Osteoblast (primary cell): ENCODE measurements around the gene MICALL1. TPM values are rescaled to one million over a fixed set of nuclear protein-coding genes. Genes with fewer than 3 reads are reported as not detected.

Source experiments
- DNase-seq: peaks from one replicate; pipeline ENCODE4 v3.0.0; 2011; ENCODE audit warnings: low spot score, mixed read lengths; ENCODE audit not compliant: insufficient read length; ENCODE audit errors: missing footprints
- H2AFZ ChIP-seq: 2 replicates; pipeline ENCODE4 v1.6.0; 2011; ENCODE audit warnings: mild to moderate bottlenecking, low read length
- H3K27ac ChIP-seq: 2 replicates; pipeline ENCODE4 v1.5.1; 2011; ENCODE audit warnings: mild to moderate bottlenecking, low read depth, low read length, moderate library complexity
- H3K27me3 ChIP-seq: 2 replicates; pipeline ENCODE4 v1.6.0; 2012; ENCODE audit warnings: mild to moderate bottlenecking, control low read depth, inconsistent platforms, low read length, moderate library complexity; ENCODE audit not compliant: insufficient read depth
- H3K36me3 ChIP-seq: 2 replicates; pipeline ENCODE4 v1.5.1; 2011; ENCODE audit warnings: mild to moderate bottlenecking, low read length, control low read depth, moderate library complexity; ENCODE audit not compliant: insufficient read depth
- H3K4me1 ChIP-seq: 2 replicates; pipeline ENCODE4 v1.5.1; 2011; ENCODE audit warnings: mild to moderate bottlenecking, low read length, control low read depth, moderate library complexity; ENCODE audit not compliant: insufficient read depth
- H3K4me2 ChIP-seq: 2 replicates; pipeline ENCODE4 v1.6.0; 2011; ENCODE audit warnings: mild to moderate bottlenecking, low read length; ENCODE audit not compliant: insufficient read depth
- H3K4me3 ChIP-seq: fragments of 200-600 bp; sonication (generic); 3 replicates; pipeline ENCODE4 v1.5.1; 2012; ENCODE audit warnings: mild to moderate bottlenecking, low read length, inconsistent platforms; ENCODE audit not compliant: insufficient read depth
- H3K79me2 ChIP-seq: 2 replicates; pipeline ENCODE4 v1.6.0; 2012; ENCODE audit warnings: mild to moderate bottlenecking, low read length, control low read depth, inconsistent platforms; ENCODE audit not compliant: insufficient read depth
- H3K9me3 ChIP-seq: 2 replicates; pipeline ENCODE4 v1.5.1; 2011; ENCODE audit warnings: low read depth, low read length, control low read depth
- H4K20me1 ChIP-seq: 2 replicates; pipeline ENCODE4 v1.6.0; 2012; ENCODE audit warnings: mild to moderate bottlenecking, low read length, control low read depth; ENCODE audit not compliant: insufficient read depth
- CTCF ChIP-seq: IDR thresholded peaks from 2 replicates; pipeline ENCODE4 v1.5.1; 2011; ENCODE audit warnings: mild to moderate bottlenecking, low read depth, low read length, moderate library complexity; ENCODE audit errors: extremely low read depth
- total RNA-seq: library from RNA; depleted of rRNA; stranded (reverse); fragments of >200 nt; gene quantifications from 2 replicates; pipeline ENCODE4 v1.2.3, GENCODE V29; 2012

Gene MICALL1
- total RNA-seq, 1 donor = 36.9 TPM

GRCh38 chr22:37907036-37907954 is 1.2 kb downstream of the MICALL1 start:
- Histone ChIP-seq H3K79me2 (peaks cover 56% of the 10 kb centered on the region), H3K9me3 (no peaks in the 10 kb centered on the region), H3K4me1 (peaks cover 33% of the 10 kb centered on the region), H3K4me2 (peak overlapping the region; percentile 92), H3K27me3 (no peaks in the 10 kb centered on the region), H3K27ac (peak overlapping the region; percentile 68), H3K4me3 (peak overlapping the region; percentile 85), H2AFZ (peak overlapping the region; percentile 59), H3K36me3 (no peaks in the 10 kb centered on the region), H4K20me1 (peaks cover 20% of the 10 kb centered on the region)
- TF ChIP-seq CTCF = no peak
- DNase-seq = peak; percentile 85

- Histone ChIP-seq H3K4me2 (no peak overlapping the region), H3K36me3 (peaks cover 9% of the 10 kb centered on the region), H3K4me3 (no peak overlapping the region), H4K20me1 (peaks cover 20% of the 10 kb centered on the region), H3K4me1 (peaks cover 28% of the 10 kb centered on the region), H3K9me3 (no peaks in the 10 kb centered on the region), H3K79me2 (peaks cover 60% of the 10 kb centered on the region), H3K27ac (no peak overlapping the region), H2AFZ (no peak overlapping the region), H3K27me3 (no peaks in the 10 kb centered on the region)
- no peak for TF ChIP-seq CTCF
- peak; percentile 50 for DNase-seq
Measured at GRCh38 chr22:37909766-37910165, 3.7 kb downstream of the MICALL1 start.

- DNase-seq = peak; percentile 47
- no peaks in the 10 kb centered on the region for H3K27me3 ChIP-seq
- H2AFZ ChIP-seq = no peak overlapping the region
- H4K20me1 ChIP-seq = peaks cover 20% of the 10 kb centered on the region
- TF ChIP-seq CTCF = no peak
- peaks cover 60% of the 10 kb centered on the region for H3K79me2 ChIP-seq
- H3K9me3 ChIP-seq = no peaks in the 10 kb centered on the region
- no peak overlapping the region for H3K4me2 ChIP-seq
- peaks cover 18% of the 10 kb centered on the region for H3K4me1 ChIP-seq
- no peak overlapping the region for H3K27ac ChIP-seq
- no peak overlapping the region for H3K4me3 ChIP-seq
- H3K36me3 ChIP-seq = peaks cover 17% of the 10 kb centered on the region
Measured at GRCh38 chr22:37910890-37911672, 5.0 kb downstream of the MICALL1 start.

GRCh38 chr22:37911697-37912096 is 5.6 kb downstream of the MICALL1 start:
- H2AFZ ChIP-seq = no peak overlapping the region
- H3K27me3 ChIP-seq = no peaks in the 10 kb centered on the region
- peaks cover 24% of the 10 kb centered on the region for H4K20me1 ChIP-seq
- H3K79me2 ChIP-seq = peaks cover 55% of the 10 kb centered on the region
- no peaks in the 10 kb centered on the region for H3K9me3 ChIP-seq
- H3K36me3 ChIP-seq = peaks cover 23% of the 10 kb centered on the region
- no peak overlapping the region for H3K4me2 ChIP-seq
- H3K27ac ChIP-seq = no peak overlapping the region
- TF ChIP-seq CTCF = no peak
- DNase-seq = peak; percentile 57
- H3K4me1 ChIP-seq = peaks cover 17% of the 10 kb centered on the region
- no peak overlapping the region for H3K4me3 ChIP-seq
